GM12878 (cell line): ENCODE data around the gene MFNG. TPM values are rescaled to one million over a fixed set of nuclear protein-coding genes. Genes with fewer than 3 reads are reported as not detected.

Experiments
- ATAC-seq: fragments of 200-7000 bp; cut with Tn5 transposase; 3 replicates; pipeline ENCODE4 v1.9.1; 2020; ENCODE audit warnings: mild to moderate bottlenecking, moderate library complexity
- BruUV-seq: library from RNA; stranded (reverse); fragments of 400-500 nt; replicated peaks from 2 replicates; lab custom pipeline; 2021; lab: Mats Ljungman, UMichigan
- CTCF ChIA-PET: fragments of 300-600 bp; sonication (Branson Sonifier 250); formaldehyde crosslinking; extraction: SDS; loops from one replicate; lab custom pipeline; 2021; ENCODE audit warnings: inconsistent platforms; lab: Yijun Ruan, JAX
- POLR2A ChIA-PET: fragments of 350-600 bp; formaldehyde crosslinking; extraction: SDS; loops from one replicate; lab custom pipeline; 2021; ENCODE audit warnings: inconsistent platforms; lab: Charles Lee
- RAD21 ChIA-PET: fragments of 300-600 bp; sonication (Branson Sonifier 250); formaldehyde crosslinking; loops from one replicate; lab custom pipeline; 2023; ENCODE audit warnings: antibody characterized with exemption; ENCODE audit not compliant: unreplicated experiment; lab: Charles Lee
- SMC1A ChIA-PET: fragments of 300-600 bp; sonication (Branson Sonifier 250); formaldehyde crosslinking; loops from one replicate; lab custom pipeline; 2023; ENCODE audit not compliant: unreplicated experiment, uncharacterized antibody; lab: Charles Lee
- DNase-seq: peaks from one replicate; pipeline ENCODE4 v3.0.0-alpha.2; 2011; ENCODE audit warnings: low read depth, low spot score
- FAIRE-seq: peaks from 3 replicates; lab custom pipeline; 2011; peaks lifted over from hg19 to GRCh38; lab: Jason Lieb, UNC
- H2AFZ ChIP-seq: 2 replicates; pipeline ENCODE4 v1.6.0; 2011; ENCODE audit warnings: low read depth, low read length, control low read depth; ENCODE audit not compliant: control insufficient read depth
- H3K27ac ChIP-seq: 2 replicates; pipeline ENCODE4 v1.5.1; 2011; ENCODE audit warnings: control low read depth; ENCODE audit not compliant: control insufficient read depth, insufficient read depth
- H3K27me3 ChIP-seq, 2 experiments: replicated peaks in 1 of 2; 2 replicates each; pipeline versions ENCODE4 v1.6.0 to v1.6.1; 2011; ENCODE audit warnings: low read length in 1 of 2; ENCODE audit not compliant: control insufficient read depth in 2 of 2, insufficient read depth in 2 of 2
- H3K36me3 ChIP-seq, 2 experiments: 2 replicates each; pipeline ENCODE4 v1.5.1; 2011; ENCODE audit warnings: low read length in 1 of 2; ENCODE audit not compliant: control insufficient read depth in 2 of 2, insufficient read depth in 2 of 2
- H3K4me1 ChIP-seq: 2 replicates; pipeline ENCODE4 v1.6.1; 2011; ENCODE audit warnings: mild to moderate bottlenecking, low read length, moderate library complexity, mixed read lengths; ENCODE audit not compliant: control insufficient read depth, insufficient read depth
- H3K4me2 ChIP-seq: 2 replicates; pipeline ENCODE4 v1.6.0; 2011; ENCODE audit warnings: control low read depth; ENCODE audit not compliant: control insufficient read depth, insufficient read depth
- H3K4me3 ChIP-seq: fragments of 200-600 bp; sonication (generic); 2 replicates; pipeline ENCODE4 v1.5.1; 2016
- H3K79me2 ChIP-seq: 2 replicates; pipeline ENCODE4 v1.6.0; 2011; ENCODE audit warnings: low read length; ENCODE audit not compliant: control insufficient read depth, insufficient read depth
- H3K9ac ChIP-seq: 2 replicates; pipeline ENCODE4 v1.8.0; 2011; ENCODE audit warnings: low read length, control low read depth, mixed read lengths; ENCODE audit not compliant: control insufficient read depth, insufficient read depth
- H3K9me3 ChIP-seq: replicated peaks from 3 replicates; pipeline ENCODE4 v1.5.1; 2011; ENCODE audit warnings: mild to moderate bottlenecking, low read length; ENCODE audit not compliant: control insufficient read depth, insufficient read depth
- H4K20me1 ChIP-seq: 2 replicates; pipeline ENCODE4 v1.6.0; 2011; ENCODE audit not compliant: control insufficient read depth, insufficient read depth
- BHLHE40 ChIP-seq, 2 experiments: fragments of 450-650 bp in 1 of 2; IDR thresholded peaks; 2 replicates each; pipeline ENCODE4 v1.6.1; 2011 to 2017; ENCODE audit warnings: low read depth in 2 of 2, borderline replicate concordance in 1 of 2, improper control_type of control experiment in 1 of 2, low read length in 1 of 2, mild to moderate bottlenecking in 1 of 2
- ETV6 ChIP-seq, 2 experiments: fragments of 450-650 bp in 1 of 2; IDR thresholded peaks in 1 of 2; conservative IDR thresholded peaks in 1 of 2; 2 replicates each; pipeline ENCODE4 v1.6.1; 2014; ENCODE audit warnings: antibody characterized with exemption in 1 of 2, borderline replicate concordance in 1 of 2, low read depth in 1 of 2, mild to moderate bottlenecking in 1 of 2, moderate library complexity in 1 of 2
- IKZF1 ChIP-seq: fragments of 450-650 bp; conservative IDR thresholded peaks from 2 replicates; pipeline ENCODE4 v1.6.1; 2017; ENCODE audit warnings: antibody characterized with exemption, mild to moderate bottlenecking
- IKZF2 ChIP-seq, 2 experiments: fragments of 450-650 bp; IDR thresholded peaks; 2 replicates each; pipeline ENCODE4 v1.6.1; 2017; ENCODE audit warnings: mild to moderate bottlenecking in 2 of 2, moderate library complexity in 2 of 2
- MEF2A ChIP-seq: IDR thresholded peaks from 2 replicates; pipeline ENCODE4 v1.6.1; 2011; ENCODE audit warnings: low read depth, mild to moderate bottlenecking, low read length, moderate library complexity; ENCODE audit not compliant: insufficient read depth
- NBN ChIP-seq: fragments of 450-650 bp; IDR thresholded peaks from 2 replicates; pipeline ENCODE4 v1.6.1; 2016
- ZNF622 ChIP-seq: fragments of 450-650 bp; IDR thresholded peaks from 2 replicates; pipeline ENCODE4 v1.6.1; 2017; ENCODE audit warnings: mild to moderate bottlenecking, inconsistent platforms
- WGBS: methylation state at CpG from one replicate; pipeline ENCODE4 v1.1.6; 2016; ENCODE audit warnings: low lambda C conversion rate; ENCODE audit not compliant: insufficient replicate concordance, insufficient coverage; ENCODE audit errors: missing lambda C conversion rate; 5-methylcytosine and 5-hydroxymethylcytosine counted together
- in situ Hi-C: fragments of 300-500 bp; cut with MboI; formaldehyde crosslinking; loops from 9 replicates; pipeline ENCODE4 v1.14.3; 2018; ENCODE audit warnings: mixed read lengths
- intact Hi-C: fragments of 100-400 bp; cut with micrococcal nuclease; formaldehyde crosslinking; loops from one replicate; pipeline ENCODE4 v1.14.2; 2022; ENCODE audit not compliant: unreplicated experiment
- polyA plus RNA-seq, 11 experiments: library from polyadenylated mRNA; depleted of rRNA in 4 of 11; unstranded in 6 of 11; stranded (reverse) in 5 of 11; fragments of >200 nt; fragmentation: Nextera tagmentation in 4 of 11; fragmentation: Illumina TruSeq in 1 of 11; extraction: Ambion mirVana in 4 of 11; extraction: Trizol in 1 of 11; gene quantifications; 1 replicate in 1 of 11; 2 replicates in 10 of 11; pipeline versions ENCODE4 v1.2.1 to v1.2.3, GENCODE V29; 2011 to 2016; ENCODE audit warnings: inconsistent platforms in 2 of 11, missing spikeins in 2 of 11, low read depth in 1 of 11
- total RNA-seq, 4 experiments: library from RNA; depleted of rRNA in 3 of 4; stranded (reverse); fragments of >200 nt in 3 of 4; fragmentation: Illumina TruSeq in 1 of 4; extraction: Trizol in 1 of 4; gene quantifications; 2 replicates each; pipeline versions ENCODE4 v1.2.1 to v1.2.3, GENCODE V29; 2013 to 2021

The MFNG gene
- total and polyA plus RNA-seq, 10 of the 15 experiments (the other 5 are each of a cell fraction or from before 2014, with no cell fraction given) = 11.5 to 117 (median 68.5) TPM

DNA sequence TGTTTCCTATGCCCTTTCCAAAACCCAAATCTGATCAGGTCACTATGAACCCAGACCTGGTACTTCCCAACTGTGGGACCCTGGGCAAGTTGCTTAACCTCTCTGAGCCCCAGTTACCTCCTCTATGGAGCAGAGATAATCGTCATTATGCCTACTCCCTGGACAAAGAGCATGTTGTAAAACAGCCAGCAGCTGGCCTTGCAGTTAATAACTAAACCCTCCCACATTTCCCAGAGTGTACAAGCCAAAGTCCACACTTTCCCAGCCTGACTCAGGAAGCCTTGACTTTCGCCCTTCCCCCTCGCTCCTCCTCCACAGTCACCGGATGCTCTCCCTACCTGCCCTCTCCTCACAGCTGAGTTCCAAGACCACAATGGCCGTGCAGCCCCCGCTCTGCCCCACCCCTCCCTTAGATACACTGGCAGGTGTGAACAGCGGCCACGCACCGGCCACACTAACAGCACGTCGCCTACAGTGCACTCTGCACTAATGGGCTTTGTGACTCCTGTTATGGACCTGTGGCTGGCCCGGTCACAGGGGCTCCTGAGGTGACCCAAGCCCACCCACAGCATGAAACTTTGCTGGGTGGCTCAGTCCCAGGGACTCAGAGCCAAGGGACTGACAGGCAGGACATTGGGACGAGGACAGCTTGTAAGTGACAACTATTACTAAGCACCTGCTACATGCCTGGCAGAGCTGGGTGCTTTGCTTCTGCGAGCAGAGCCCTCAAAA, 15.6 kb upstream of the MFNG start:
- no peaks in the 10 kb centered on the region for H3K36me3 ChIP-seq
- ATAC-seq = no peak
- no peak overlapping the region for H3K4me3 ChIP-seq
- no peaks in the 10 kb centered on the region for H4K20me1 ChIP-seq
- in situ Hi-C loops = no loop called here
- no peak for DNase-seq
- H3K4me1 ChIP-seq = no peaks in the 10 kb centered on the region
- no peak overlapping the region for H3K27ac ChIP-seq
- H3K79me2 ChIP-seq = no peaks in the 10 kb centered on the region
- ChIA-PET SMC1A (interaction anchor here (0.6 to 0.7 kb wide), 2 partner anchors 16 to 62 kb away, joined by 3 to 4 read pairs; partner anchors contain the start of gene MFNG), RAD21 (no interaction called here), POLR2A (interaction anchor here (0.6 kb wide), 1 partner anchor 21 kb away, joined by 3 read pairs; no protein-coding TSS in a partner anchor), CTCF (interaction anchor here (0.6 to 11.5 kb wide), 3 partner anchors 23 to 89 kb away, joined by 3 to 75 read pairs (median 4); no protein-coding TSS in a partner anchor)
- no TSS peak for BruUV-seq
- WGBS = 25% methylated on average over 14 of the region's 14 CpGs
- H3K4me2 ChIP-seq = no peak overlapping the region
- peaks cover 0 to 3% of the 10 kb centered on the region in 2 experiments; a peak in 2 of 4 replicates for H3K27me3 ChIP-seq
- no peak overlapping the region for H2AFZ ChIP-seq
- no peak for TF ChIP-seq MEF2A
- TF ChIP-seq BHLHE40 (IDR thresholded peaks at IDR 0.05; ENCODE audit: borderline replicate concordance in 1 of 2, low read depth in 2 of 2, low read length in 1 of 2) = peak in 1 of 2 experiments; percentile 28; a peak in 1 of 4 replicates
- TF ChIP-seq IKZF1 = peak; percentile 61
- TF ChIP-seq IKZF2 (IDR thresholded peaks at IDR 0.05) = peak; percentile 46 to 56; a peak in 2 of 4 replicates
- TF ChIP-seq ETV6 (conservative IDR thresholded peaks at IDR 0.05 in 1 of 2, IDR thresholded peaks at IDR 0.05 in 1 of 2; ENCODE audit: borderline replicate concordance in 1 of 2, low read depth in 1 of 2) = no peak
- TF ChIP-seq NBN = peak; percentile 46; the same call in 1 of the 2 replicates
- TF ChIP-seq ZNF622 = no peak
- intact Hi-C loops = no loop called here
- FAIRE-seq = no peak
- H3K9ac ChIP-seq = no peak overlapping the region
- H3K9me3 ChIP-seq = no peaks in the 10 kb centered on the region
